Pulmonary artery endothelial cell (primary cell): ENCODE measurements around the gene CCDC185. TPM values are rescaled to one million over a fixed set of nuclear protein-coding genes. Genes with fewer than 3 reads are reported as not detected.

Experiments
- DNase-seq: peaks from one replicate; pipeline ENCODE4 v3.0.0-alpha.2; 2011; ENCODE audit warnings: low read depth, low spot score
- total RNA-seq: library from RNA; depleted of rRNA; stranded (reverse); fragments of >200 nt; gene quantifications from 2 replicates; pipeline ENCODE4 v1.2.3, GENCODE V29; 2014

The CCDC185 gene
- total RNA-seq, 1 donor from 2014 or later: not detected

DNA sequence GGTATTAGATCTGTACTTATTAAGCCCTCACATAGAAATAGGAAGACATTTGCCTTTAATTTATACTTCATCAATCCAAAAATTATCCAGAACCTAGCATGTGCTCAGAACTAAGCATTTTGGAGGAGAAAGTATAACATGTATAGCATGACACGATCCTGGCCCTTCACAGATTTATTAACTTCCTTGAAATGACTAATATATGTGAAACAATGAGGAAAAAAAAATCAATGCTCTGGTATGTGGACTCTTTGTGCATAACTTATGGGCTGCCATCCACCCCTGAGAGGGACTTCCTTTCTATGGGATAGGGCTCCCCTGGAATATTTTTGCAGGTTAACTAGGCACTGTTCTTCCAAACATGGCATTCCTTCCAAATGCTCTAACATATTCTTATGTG is 36.6 kb downstream of the CCDC185 start:
- DNase-seq: no peak

DNA sequence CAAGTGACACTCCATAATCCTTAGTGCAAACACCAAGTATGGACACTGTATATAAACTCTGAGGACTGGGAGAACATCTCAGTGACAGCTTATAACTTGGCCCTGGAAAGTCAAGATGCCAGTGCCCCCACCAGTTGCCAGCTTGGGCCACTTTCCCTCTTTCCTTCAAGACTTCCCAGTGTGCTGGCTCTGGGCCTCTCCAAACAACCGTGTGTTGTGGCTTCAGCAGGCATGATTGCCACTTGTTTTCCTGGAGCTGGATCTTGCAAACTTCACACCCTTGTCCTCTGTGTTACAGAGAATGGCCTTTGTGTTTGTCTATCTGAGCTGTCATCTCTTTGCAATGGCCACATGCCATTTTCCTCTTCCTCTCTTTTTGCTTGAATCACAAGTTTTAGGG is 37.0 kb downstream of the CCDC185 start:
- no peak for DNase-seq

DNA sequence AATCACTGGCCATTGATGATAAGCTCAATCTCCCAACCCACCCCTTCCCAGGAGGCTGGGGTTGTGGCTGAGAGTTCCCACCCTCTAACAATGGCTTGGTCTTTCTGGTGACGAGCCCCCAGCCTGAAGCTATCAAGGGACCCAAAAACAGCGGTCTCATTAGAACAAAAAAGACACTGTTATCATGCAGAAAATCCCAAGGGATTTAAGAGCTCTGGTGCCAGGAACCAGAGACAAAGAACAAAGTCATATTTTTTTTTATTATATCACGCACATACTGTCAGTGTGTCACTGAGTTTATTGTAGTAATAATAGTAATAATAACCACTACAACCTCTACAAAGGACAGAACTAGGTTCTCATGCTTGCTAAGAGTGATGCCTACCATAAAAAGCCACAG is 43.9 kb downstream of the CCDC185 start:
- no peak for DNase-seq

DNA sequence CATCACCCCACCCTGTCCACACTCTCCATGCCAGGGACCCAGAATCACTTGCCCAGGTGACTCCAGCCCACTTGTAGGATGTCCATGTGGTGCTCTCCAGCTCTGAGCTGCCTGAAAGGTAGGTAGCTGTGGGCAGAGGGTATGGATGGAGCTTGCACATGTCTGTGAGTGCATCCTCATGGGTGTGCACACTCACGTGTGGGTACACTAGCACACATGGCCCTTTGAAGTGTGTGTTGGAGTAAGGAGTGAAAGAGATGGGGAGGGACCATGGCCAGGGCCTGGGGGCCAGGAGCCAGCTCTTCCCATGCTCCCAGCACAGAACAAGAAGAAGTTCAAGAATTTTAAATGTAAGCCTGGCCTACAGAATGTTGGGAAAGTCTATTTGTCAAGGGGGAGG is 50.2 kb downstream of the CCDC185 start:
- DNase-seq: no peak

GRCh38 chr1:223444411-223444810 is 51.2 kb downstream of the CCDC185 start:
- no peak for DNase-seq

Other genes starting within 250 kb of the CCDC185 start
- gene SUSD4, start 29.2 kb upstream of the CCDC185 start, total RNA-seq: not detected in 2 replicates